DND-41 (cell line): ENCODE data around the gene HADHA.

Source experiments
- ATAC-seq: fragments of 200-7000 bp; cut with Tn5 transposase; 3 replicates; pipeline ENCODE4 v1.9.1; 2021; ENCODE audit warnings: low read depth; ENCODE audit not compliant: insufficient read depth
- DNase-seq: peaks from one replicate; pipeline ENCODE4 v3.0.0-alpha.2; 2020
- H2AFZ ChIP-seq: 2 replicates; pipeline ENCODE4 v1.6.0; 2012; ENCODE audit warnings: low read depth, low read length
- H3K27ac ChIP-seq: 2 replicates; pipeline ENCODE4 v1.5.1; 2012; ENCODE audit warnings: low read length, inconsistent platforms
- H3K27me3 ChIP-seq: fragments of 200-600 bp; sonication (generic); 2 replicates; pipeline ENCODE4 v1.6.0; 2012; ENCODE audit warnings: low read length, mild to moderate bottlenecking, inconsistent platforms; ENCODE audit not compliant: insufficient read depth, poor library complexity
- H3K36me3 ChIP-seq: 2 replicates; pipeline ENCODE4 v1.5.1; 2012; ENCODE audit warnings: low read length, inconsistent platforms; ENCODE audit not compliant: insufficient read depth
- H3K4me1 ChIP-seq: 2 replicates; pipeline ENCODE4 v1.5.1; 2012; ENCODE audit warnings: mild to moderate bottlenecking, low read length; ENCODE audit not compliant: insufficient read depth
- H3K4me2 ChIP-seq: 2 replicates; pipeline ENCODE4 v1.6.0; 2012; ENCODE audit warnings: mild to moderate bottlenecking, moderate library complexity, low read length, inconsistent platforms; ENCODE audit not compliant: insufficient read depth
- H3K4me3 ChIP-seq, 2 experiments: fragments of 200-600 bp in 1 of 2; shearing (Covaris generic) in 1 of 2; 2 replicates each; pipeline ENCODE4 v1.5.1; 2012 to 2016; ENCODE audit warnings: inconsistent platforms in 2 of 2, low read length in 2 of 2, mild to moderate bottlenecking in 2 of 2, low read depth in 1 of 2, moderate library complexity in 1 of 2
- H3K79me2 ChIP-seq: 2 replicates; pipeline ENCODE4 v1.6.0; 2012; ENCODE audit warnings: low read length, inconsistent platforms; ENCODE audit not compliant: insufficient read depth
- H3K9ac ChIP-seq: 2 replicates; pipeline ENCODE4 v1.6.0; 2012; ENCODE audit warnings: low read depth, mild to moderate bottlenecking, inconsistent platforms, low read length, moderate library complexity
- H3K9me3 ChIP-seq: 2 replicates; pipeline ENCODE4 v1.5.1; 2012; ENCODE audit warnings: low read length, moderate library complexity, mild to moderate bottlenecking, inconsistent platforms; ENCODE audit not compliant: insufficient read depth, severe bottlenecking
- H4K20me1 ChIP-seq: 2 replicates; pipeline ENCODE4 v1.6.0; 2012; ENCODE audit warnings: low read length; ENCODE audit not compliant: insufficient read depth
- EZH2 ChIP-seq: IDR thresholded peaks from 3 replicates; pipeline ENCODE4 v1.6.1; 2012; ENCODE audit warnings: borderline replicate concordance, low read depth, mild to moderate bottlenecking, moderate library complexity, low read length, inconsistent platforms; ENCODE audit not compliant: severe bottlenecking
- TF ChIP-seq, protein P1 (sequence below): IDR thresholded peaks from 2 replicates; pipeline ENCODE4 v1.5.1; 2012; ENCODE audit warnings: borderline replicate concordance, low read length, moderate library complexity, mild to moderate bottlenecking; ENCODE audit not compliant: poor library complexity, severe bottlenecking; ENCODE audit errors: extremely low read depth

The HADHA gene

DNA sequence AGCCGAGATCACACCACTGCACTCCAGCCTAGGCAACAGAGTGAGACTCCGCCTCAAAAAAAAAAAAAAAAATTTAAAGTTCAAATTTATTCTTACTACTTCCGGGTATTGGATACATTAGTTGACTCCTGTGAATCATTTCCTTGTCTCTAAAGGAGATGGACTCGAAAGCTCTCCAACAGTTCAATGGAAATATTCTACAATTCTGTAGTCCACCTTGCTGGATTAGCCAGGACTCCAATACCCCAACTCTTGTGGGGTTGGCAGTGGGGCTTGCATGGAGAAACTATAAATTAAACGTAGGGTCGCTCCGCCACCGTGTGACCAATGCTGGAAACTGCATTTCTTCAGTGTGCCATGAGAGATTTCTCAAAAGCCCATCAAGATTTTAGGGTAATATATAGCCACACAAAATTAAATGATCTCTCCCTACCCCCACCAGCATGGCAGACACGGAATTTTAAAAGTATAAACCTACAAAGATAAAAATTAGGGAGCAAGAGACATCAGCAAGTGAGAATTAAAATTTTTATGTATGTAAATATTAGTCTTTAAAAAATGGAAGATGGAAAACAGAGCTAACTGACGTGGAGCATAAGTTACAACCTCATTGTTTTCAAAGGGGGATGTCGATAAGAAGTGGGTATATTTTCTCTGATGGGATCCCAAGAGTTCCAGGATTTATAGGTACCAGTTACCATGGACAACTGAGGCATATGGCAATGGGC, 99.3 kb downstream of the HADHA start:
- ATAC-seq, result peak; percentile 79
- no peak overlapping the region for H3K27ac ChIP-seq
- no peaks in the 10 kb centered on the region for H3K9me3 ChIP-seq
- H3K4me2 ChIP-seq, result no peak overlapping the region
- DNase-seq, result peak; percentile 70
- no peak for TF ChIP-seq EZH2
- TF ChIP-seq, protein P1, sequence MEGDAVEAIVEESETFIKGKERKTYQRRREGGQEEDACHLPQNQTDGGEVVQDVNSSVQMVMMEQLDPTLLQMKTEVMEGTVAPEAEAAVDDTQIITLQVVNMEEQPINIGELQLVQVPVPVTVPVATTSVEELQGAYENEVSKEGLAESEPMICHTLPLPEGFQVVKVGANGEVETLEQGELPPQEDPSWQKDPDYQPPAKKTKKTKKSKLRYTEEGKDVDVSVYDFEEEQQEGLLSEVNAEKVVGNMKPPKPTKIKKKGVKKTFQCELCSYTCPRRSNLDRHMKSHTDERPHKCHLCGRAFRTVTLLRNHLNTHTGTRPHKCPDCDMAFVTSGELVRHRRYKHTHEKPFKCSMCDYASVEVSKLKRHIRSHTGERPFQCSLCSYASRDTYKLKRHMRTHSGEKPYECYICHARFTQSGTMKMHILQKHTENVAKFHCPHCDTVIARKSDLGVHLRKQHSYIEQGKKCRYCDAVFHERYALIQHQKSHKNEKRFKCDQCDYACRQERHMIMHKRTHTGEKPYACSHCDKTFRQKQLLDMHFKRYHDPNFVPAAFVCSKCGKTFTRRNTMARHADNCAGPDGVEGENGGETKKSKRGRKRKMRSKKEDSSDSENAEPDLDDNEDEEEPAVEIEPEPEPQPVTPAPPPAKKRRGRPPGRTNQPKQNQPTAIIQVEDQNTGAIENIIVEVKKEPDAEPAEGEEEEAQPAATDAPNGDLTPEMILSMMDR, result peak; percentile 79
- no peak overlapping the region for H3K4me3 ChIP-seq
- no peaks in the 10 kb centered on the region for H3K4me1 ChIP-seq
- H3K36me3 ChIP-seq, result no peaks in the 10 kb centered on the region
- no peaks in the 10 kb centered on the region for H3K79me2 ChIP-seq
- H3K9ac ChIP-seq, result no peak overlapping the region
- no peaks in the 10 kb centered on the region for H4K20me1 ChIP-seq
- H2AFZ ChIP-seq, result no peak overlapping the region
- no peaks in the 10 kb centered on the region for H3K27me3 ChIP-seq

- no peaks in the 10 kb centered on the region for H3K36me3 ChIP-seq
- TF ChIP-seq, protein P1, result no peak
- TF ChIP-seq EZH2, result no peak
- DNase-seq, result no peak
Observed at GRCh38 chr2:26144031-26144430, 100.4 kb downstream of the HADHA start.

DNA sequence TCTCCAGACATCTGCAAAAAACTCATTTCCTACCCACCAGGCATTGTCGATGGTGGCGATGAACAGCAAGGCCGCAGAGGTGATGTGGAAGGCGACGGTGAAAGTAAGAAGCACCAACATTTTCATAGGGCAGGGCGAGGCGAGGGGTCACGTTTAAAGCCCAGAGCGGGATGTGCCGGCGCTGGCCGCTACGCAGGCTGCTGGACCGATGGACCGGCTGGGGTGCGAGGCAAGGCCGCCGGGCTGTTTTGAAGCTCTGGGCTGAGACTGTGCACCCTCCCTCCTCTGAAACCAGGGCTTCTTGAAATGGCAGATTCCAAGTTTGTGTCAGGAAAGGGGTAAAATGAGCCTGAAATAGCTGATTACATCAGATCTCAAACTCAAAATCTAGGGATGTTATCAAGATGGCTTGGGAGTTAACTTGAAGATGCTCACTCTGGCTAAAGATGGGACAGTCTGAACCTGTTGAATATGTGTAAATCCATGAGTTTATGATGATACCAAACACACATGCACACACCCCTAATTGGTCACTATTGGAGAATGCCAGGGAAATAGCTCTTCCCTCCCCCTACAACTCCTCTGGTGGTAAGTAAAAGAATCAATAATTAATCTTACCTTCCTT, 103.2 kb downstream of the HADHA start:
- H3K9ac ChIP-seq, result no peak overlapping the region
- H3K36me3 ChIP-seq, result peaks cover 4% of the 10 kb centered on the region; the same call in 1 of the 2 replicates
- no peaks in the 10 kb centered on the region for H3K4me1 ChIP-seq
- no peak overlapping the region for H3K4me3 ChIP-seq
- H3K4me2 ChIP-seq, result no peak overlapping the region
- ATAC-seq (no peak), DNase-seq (no peak)
- TF ChIP-seq, protein P1, result no peak
- no peak for TF ChIP-seq EZH2
- H3K27ac ChIP-seq, result no peak overlapping the region
- no peaks in the 10 kb centered on the region for H3K27me3 ChIP-seq
- no peak overlapping the region for H2AFZ ChIP-seq
- H3K79me2 ChIP-seq, result no peaks in the 10 kb centered on the region
- H3K9me3 ChIP-seq, result no peaks in the 10 kb centered on the region
- no peaks in the 10 kb centered on the region for H4K20me1 ChIP-seq

More at GRCh38 chr2:26144031-26144430, 100.4 kb downstream of the HADHA start:
- no peak overlapping the region for H2AFZ ChIP-seq
- H3K9me3 ChIP-seq, result no peaks in the 10 kb centered on the region
- no peaks in the 10 kb centered on the region for H3K27me3 ChIP-seq
- ATAC-seq, result no peak
- H3K4me1 ChIP-seq, result no peaks in the 10 kb centered on the region
- H3K4me3 ChIP-seq, result no peak overlapping the region
- no peak overlapping the region for H3K9ac ChIP-seq
- no peak overlapping the region for H3K4me2 ChIP-seq
- H3K27ac ChIP-seq, result no peak overlapping the region
- H3K79me2 ChIP-seq, result no peaks in the 10 kb centered on the region
- no peaks in the 10 kb centered on the region for H4K20me1 ChIP-seq
